Activated CD4-positive, alpha-beta T cell treated with anti-CD3 and anti-CD28 coated beads, Interleukin-2, amount 50 U/mL, for 1 hour (primary cell): Measurements from ENCODE around the gene NINJ2.
A peak's percentile ranks its signal among the peaks of the same experiment; 100 is the strongest.

ENCODE experiments used
- DNase-seq: peaks from one replicate; pipeline ENCODE4 v3.0.0-alpha.2; 2020

The NINJ2 gene

GRCh38 chr12:563787-564298 lies 99.4 kb downstream of the NINJ2 start:
- no peak for DNase-seq

DNA sequence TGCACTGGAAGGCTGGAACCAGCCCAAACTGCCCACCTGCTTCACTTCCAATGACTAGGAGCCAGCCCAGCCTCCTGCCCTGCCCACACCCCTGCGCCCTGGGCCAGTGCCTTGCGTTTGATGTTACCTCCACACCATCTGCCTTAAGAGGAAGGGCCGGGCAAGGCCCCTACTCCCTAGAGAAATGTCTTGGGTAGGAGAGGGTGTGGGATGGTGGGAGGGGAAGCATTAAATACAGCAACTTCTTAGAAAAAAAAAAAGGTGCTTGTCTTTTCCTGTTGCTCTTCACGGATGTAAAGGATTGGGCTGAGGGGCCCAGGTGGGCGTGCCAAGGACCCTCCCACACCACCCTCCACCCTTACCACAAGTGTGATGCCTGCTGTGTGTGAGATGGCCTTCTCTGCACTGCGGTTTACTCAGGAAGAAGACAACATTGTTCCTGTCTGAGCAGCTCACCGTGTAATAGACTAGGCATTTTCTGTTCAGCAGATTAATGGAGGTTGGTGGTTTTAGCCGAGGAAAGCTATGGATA lies 99.9 kb downstream of the NINJ2 start:
- peak; percentile 60 for DNase-seq

DNA sequence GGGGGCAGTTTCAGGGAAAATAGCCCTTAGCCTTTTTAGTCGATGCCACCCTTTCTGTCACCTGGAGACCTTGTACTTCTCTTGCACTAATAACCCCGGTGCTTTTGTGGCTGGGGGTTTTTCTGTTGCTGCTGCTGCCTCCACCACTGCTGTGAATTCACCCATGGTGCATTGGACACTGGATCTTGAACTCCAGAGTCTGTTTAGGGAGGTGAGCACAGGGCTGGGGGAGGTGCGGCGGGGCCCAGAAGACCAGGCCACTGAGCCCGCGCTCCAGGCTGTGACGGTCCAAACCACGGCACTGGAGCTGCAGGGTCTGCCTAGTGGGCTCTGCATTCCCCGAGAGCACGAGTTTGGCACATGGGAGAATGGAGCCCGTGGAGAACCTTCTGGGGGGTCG lies 100.6 kb downstream of the NINJ2 start:
- no peak for DNase-seq

- DNase-seq = no peak
Measured at GRCh38 chr12:561908-562593, 101.2 kb downstream of the NINJ2 start.

- no peak for DNase-seq
Measured at GRCh38 chr12:561391-561705, 101.9 kb downstream of the NINJ2 start.

DNA sequence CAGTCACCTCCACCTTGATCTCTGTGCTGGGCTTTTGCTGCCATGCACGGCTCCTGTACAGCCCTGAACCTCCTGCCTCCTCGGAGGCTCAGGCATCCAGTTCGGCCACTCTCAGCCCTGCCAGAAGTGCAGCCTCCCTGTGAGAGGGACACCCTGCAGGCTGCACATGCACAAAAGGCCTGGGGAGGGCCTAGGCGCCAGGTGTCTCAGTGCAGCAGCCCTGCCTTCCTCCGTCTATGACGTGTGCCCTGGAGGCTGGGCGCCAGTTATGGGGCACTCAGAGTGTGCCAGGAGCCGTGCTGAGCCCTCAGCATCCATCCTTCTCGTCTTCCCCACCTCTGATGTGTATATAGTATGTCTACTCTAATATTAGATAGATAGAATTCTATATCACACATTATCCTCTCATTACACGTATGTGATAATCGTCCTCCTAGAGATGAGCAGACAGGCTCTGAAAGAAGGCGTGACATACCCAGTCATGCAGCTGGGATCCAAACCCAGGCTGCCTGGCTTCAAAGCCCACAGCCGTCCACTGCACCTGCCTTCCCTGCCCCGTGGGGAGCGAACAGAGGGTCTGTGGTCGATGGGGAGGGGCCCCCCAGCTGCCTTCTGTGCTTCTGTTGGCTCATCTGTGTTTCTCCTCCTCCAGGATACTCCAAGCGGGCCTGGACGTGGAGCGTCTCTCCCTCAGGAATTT lies 102.4 kb downstream of the NINJ2 start:
- DNase-seq = no peak

GRCh38 chr12:559906-560455 lies 103.3 kb downstream of the NINJ2 start:
- no peak for DNase-seq

- no peak for DNase-seq
Measured at GRCh38 chr12:559208-559905, 103.9 kb downstream of the NINJ2 start.

GRCh38 chr12:558580-558979 lies 104.7 kb downstream of the NINJ2 start:
- no peak for DNase-seq

DNA sequence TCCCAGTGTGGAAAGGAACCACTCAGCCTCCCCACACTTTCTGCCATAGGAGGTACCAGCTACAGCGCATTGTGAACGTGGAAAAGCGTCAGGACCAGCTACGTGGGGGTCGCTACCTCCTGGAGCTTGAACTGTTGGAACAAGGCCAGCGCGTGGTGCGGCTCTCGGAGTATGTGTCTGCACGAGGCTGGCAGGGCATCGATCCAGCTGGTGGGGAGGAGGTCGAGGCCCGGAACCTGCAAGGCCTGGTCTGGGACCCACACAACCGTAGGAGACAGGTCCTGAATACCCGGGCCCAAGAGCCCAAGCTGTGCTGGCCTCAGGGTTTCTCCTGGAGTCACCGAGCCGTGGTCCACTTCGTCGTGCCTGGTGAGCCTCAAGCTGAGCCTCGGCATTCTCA lies 106.7 kb downstream of the NINJ2 start:
- no peak for DNase-seq

DNA sequence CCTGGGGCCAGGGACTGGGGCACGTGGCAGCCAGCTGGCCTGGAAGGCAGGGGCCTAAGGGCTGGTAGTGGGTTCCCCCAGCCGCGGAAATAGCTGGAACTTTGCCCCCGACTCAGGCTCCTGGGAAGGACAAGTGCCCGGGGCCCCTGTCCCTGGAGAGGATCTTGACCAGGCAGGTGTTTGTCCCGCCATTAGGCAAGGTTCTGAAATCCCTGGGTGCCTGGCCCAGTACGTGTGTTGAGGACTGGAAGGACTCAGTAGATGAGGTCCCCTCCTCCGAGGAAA lies 109.3 kb downstream of the NINJ2 start:
- DNase-seq = no peak

DNA sequence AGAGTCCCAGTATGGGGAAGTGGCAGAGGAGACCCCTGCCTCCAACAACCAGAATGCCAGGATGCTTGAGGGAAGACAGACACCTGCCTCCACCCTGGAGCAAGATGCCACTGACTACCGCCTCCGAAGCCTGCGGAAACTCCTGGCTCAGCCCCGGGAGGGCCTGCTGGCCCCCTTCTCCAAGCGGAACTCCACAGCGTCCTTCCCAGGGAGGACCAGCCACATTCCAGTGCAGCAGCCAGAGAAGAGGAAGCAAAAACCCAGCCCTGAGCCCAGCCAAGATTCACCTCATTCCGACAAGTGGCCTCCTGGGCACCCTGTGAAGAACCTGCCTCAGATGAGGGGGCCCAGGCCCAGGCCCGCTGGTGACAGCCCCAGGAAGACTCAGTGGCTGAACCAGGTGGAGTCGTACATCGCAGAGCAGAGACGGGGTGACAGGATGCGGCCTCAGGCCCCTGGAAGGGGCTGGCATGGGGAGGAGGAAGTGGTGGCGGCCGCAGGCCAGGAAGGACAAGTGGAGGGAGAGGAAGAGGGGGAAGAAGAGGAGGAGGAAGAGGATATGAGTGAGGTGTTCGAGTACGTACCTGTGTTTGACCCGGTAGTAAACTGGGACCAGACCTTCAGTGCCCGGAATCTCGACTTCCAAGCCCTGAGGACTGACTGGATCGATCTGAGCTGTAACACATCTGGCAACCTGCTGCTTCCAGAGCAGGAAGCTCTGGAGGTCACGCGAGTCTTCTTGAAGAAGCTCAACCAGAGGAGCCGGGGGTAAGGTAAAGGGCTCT lies 109.8 kb downstream of the NINJ2 start:
- no peak for DNase-seq

GRCh38 chr12:552466-552865 lies 110.8 kb downstream of the NINJ2 start:
- DNase-seq = no peak

GRCh38 chr12:550473-551260 lies 112.6 kb downstream of the NINJ2 start:
- no peak for DNase-seq

DNA sequence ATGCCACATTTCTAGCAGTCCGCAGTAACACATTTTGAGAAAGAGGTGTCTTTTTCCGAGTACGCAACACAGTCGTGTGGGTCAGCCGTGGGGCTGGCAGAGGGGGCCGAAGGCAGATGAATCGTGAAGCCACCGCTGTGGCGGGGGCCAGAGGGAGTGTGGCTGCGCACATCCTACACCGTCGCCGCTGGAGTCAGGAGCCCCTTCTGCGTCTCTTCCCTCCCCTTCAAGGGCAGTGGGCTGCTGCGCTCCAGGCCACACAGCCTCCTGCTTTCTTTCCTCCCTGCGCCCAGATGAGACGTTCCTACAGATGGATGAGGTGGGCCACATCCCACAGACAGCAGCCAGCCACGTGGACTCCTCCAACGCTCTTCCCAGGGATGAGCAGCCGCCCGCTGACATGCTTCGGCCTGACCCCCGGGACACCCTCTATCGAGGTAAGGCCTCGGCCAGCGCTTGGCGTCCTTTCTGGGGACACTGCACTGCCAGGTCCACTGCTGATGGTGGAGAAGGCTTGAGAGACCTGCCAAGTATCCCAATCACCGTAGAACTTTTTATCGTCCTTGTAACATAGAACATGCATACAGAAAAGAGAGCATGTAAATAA lies 113.7 kb downstream of the NINJ2 start:
- DNase-seq = no peak

DNA sequence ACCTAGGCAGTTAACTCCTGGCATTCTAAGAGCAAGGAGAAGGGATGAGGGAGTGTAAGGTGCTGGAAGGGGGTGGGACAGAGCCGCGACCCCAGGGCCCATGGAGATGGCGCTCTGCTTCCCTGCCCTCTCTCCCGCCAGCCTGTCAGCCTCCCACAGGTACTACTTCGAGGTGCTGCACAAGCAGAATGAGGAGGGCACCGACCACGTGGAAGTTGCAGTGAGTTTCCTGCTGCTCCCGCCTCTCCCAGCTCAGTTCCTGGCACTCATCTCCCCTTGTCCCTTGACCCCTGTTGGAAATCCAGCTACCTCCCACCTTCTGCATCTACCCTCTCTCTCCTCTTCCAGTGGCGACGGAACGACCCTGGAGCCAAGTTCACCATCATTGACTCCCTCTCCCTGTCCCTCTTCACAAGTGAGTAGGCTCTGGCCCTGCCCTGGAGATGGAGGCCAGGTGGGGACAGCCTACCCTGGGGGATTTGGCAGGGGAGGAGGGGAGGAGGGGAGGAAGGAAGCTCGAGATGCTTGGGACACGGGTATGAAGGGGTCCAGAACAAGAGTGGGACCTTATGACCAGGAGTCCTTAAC lies 115.3 kb downstream of the NINJ2 start:
- DNase-seq = no peak

GRCh38 chr12:546920-547845 lies 116.1 kb downstream of the NINJ2 start:
- DNase-seq = peak; percentile 67

- no peak for DNase-seq
Measured at GRCh38 chr12:546265-546919, 116.9 kb downstream of the NINJ2 start.

- DNase-seq = no peak
Measured at GRCh38 chr12:545835-546234, 117.4 kb downstream of the NINJ2 start.
